HG03575 (cell line): ENCODE results near the gene ADCY1.

Experiments
- ATAC-seq: cut with Tn5 transposase; IDR thresholded peaks from one replicate; pipeline ENCODE4 v1.9.1; 2021; ENCODE audit not compliant: unreplicated experiment, insufficient number of reproducible peaks, low FRiP score; ENCODE audit errors: extremely low read depth

The ADCY1 gene

DNA sequence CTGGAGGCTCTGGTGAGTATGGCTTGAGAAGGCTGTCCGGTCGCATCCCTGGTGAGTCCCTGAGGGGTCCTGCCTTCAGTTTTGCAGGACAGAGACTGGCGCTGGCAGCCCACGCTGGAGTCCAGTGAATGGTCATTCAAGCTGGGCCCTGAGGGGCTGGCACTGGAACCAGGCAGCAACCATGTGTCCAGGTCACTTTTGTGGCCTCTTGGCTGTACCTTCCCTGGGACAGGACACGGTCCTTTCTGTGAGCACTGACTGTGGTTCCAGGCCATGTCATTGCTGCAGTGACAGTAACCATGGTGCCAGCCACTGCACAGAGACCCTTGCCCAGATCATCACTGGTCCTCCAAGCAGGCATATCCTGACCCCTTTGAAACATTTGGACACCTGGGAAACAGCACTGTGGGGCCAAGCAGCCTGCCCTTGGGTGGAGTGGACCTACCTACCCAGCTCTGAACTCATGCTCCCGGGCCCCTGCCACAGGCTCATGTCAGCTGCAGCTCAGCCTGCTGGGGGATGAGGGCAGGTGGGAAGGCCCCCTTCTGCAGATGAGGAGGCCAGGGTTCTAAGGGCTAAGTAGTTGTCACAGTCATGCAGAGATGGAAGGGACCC is 72.1 kb downstream of the ADCY1 start:
- no peak for ATAC-seq

DNA sequence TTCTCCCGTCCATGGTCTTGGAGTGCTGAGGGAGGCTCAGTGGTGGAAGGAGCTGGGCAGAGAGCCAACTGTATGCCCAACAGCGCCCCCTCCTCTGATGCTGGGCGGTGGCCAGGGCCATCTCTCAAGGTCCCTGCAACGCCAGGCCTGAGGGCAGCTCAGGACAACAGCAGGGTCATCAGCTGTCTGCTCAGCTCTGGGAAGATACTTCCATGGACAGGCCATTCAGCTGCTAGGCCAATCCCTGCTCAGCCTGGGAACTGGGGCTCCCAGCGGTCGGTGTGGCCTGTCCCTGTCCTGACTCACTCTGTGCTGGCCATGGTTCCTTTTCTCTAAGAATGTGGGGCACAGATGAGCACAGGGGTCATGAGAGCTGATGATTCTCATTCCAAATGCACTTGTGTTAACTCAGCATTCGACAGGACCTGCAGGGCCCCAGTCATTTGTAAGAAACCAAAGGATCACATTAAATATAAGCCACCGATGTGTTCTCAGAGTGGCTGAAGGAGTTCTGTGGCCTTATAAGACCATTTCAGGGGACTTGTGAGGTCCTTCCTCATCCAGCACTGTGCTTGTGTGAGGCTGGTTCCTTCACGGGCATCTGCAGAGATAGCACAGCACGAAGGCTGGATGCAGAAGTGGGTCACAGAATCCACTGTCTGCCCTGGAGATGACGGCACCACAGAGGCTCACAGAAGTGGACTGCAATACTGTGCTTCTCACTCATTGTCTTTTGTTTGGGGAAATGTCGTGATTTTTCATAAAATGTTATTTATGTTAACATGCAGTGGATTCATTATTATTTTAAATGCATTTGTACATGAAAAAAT is 73.0 kb downstream of the ADCY1 start:
- no peak for ATAC-seq

- ATAC-seq: no peak
Observed at GRCh38 chr7:45647967-45648670, 74.0 kb downstream of the ADCY1 start.

DNA sequence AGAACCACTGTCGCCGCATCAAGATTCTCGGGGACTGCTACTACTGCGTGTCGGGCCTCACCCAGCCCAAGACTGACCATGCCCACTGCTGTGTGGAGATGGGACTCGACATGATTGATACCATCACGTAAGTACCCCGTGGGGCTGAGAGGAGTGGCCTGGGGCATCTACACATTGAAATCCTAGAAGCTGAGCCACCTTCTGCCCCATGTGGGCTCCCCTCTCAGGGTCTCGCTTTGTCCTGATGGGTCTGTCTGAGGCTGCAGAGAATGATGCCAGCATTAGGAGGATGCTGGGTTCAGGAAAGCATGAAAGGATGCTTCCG is 74.5 kb downstream of the ADCY1 start:
- no peak for ATAC-seq

DNA sequence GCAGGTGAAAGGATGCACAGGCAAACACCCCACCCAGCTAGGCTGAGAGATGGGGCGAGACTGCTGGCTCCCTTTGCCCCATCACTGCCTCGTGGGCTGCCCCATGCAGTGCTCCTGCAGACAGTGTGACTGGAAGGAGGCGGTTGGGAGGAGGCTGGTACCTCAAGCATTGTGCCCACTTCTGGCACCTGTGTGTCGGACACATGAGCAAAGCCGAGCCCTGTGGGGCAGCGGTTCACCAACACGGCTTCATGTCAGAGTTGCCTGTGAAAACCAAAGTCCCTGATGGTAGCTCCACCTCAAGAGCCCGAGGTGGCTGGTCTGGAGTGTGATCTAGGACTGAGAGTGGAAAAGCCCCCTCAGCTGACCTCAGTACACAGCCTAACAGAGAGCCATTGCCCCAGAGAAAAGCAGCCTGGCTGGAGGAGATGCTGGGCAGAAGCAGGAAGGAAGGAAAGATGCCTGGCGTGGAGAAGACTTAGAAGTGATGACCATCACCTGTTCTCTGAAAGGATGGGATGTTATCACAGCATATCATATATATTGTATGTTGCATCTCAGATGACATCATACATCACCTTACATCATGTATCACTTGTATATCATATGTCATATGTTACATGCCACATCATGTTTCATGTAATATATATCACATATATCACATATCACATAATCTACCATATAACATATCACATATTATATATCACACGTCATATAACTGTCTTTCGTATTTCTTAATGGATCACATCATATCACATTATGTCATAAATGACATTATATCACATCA is 75.6 kb downstream of the ADCY1 start:
- ATAC-seq: no peak

DNA sequence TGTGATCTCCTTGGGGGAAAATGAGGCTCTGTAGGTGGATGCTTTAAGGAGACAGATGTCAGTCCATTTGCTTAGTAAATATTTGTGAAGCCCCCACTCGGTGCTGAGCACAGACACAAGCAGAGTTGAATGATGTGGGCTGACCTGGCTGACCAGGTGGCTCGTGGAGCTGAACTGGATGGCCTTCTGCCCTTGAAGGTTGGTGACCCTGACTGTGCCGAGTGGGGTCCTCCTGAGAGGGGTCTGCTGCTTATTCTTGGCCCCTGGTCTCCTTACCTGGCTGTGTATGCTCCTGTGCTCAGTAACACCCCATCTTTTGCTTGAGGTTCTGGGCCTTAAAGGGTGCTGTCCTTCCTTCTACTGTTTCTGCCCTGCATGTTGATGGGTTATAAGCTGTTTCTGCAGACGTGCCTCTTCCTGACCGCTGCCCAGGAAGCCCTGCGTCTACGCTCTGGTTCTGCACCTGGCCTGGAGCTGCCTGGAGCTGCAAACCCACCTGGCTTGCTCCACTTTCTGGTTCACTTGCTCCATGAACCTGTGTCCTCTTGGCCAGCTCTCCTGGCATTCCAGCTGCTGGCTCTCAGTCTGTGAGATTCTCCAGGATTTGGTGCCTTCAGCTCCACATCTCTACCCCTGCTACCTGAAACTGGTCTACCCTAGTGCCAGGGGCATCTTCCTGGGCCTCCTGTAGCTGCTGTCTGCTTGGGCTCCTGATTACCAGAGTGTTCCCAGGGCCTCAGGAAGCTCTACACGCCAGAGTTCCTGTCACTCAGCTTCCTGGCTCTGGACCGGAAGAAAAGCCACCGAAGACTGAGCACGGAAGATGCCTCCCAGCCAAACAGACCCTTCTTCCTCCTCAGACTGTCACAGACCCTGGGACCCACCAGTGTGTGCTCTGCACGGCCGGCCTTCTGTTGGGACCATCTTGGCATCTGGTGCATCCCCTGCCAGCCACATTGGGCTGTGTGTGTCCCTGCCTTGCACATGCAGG is 76.5 kb downstream of the ADCY1 start:
- ATAC-seq: no peak

DNA sequence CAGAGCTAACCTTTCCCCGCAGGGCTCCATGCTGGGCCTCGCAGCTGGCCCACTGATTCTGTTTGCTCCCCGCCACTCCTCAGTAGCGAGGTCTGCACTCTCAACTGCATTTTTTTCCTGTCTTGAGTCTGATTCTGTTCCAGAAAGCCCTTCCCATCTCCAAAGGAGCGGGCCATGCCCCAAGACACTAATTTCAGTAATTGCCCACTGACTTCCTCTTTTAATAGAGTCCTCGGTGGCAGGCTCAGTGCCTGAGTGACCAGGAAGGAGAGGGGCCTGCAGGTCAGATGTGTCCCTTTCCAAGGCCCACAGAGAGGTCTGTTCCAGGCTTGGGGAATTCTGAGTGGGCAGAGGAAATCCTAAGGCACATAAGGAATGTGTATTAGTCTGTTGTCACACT is 77.4 kb downstream of the ADCY1 start:
- no peak for ATAC-seq

GRCh38 chr7:45652630-45653029 is 78.5 kb downstream of the ADCY1 start:
- no peak for ATAC-seq

GRCh38 chr7:45653209-45653907 is 79.2 kb downstream of the ADCY1 start:
- ATAC-seq: no peak

- no peak for ATAC-seq
Observed at GRCh38 chr7:45654341-45654740, 80.2 kb downstream of the ADCY1 start.

GRCh38 chr7:45655539-45655938 is 81.4 kb downstream of the ADCY1 start:
- no peak for ATAC-seq

GRCh38 chr7:45656431-45656830 is 82.3 kb downstream of the ADCY1 start:
- no peak for ATAC-seq

GRCh38 chr7:45657136-45657889 is 83.1 kb downstream of the ADCY1 start:
- no peak for ATAC-seq

GRCh38 chr7:45657890-45658715 is 83.9 kb downstream of the ADCY1 start:
- ATAC-seq: no peak

DNA sequence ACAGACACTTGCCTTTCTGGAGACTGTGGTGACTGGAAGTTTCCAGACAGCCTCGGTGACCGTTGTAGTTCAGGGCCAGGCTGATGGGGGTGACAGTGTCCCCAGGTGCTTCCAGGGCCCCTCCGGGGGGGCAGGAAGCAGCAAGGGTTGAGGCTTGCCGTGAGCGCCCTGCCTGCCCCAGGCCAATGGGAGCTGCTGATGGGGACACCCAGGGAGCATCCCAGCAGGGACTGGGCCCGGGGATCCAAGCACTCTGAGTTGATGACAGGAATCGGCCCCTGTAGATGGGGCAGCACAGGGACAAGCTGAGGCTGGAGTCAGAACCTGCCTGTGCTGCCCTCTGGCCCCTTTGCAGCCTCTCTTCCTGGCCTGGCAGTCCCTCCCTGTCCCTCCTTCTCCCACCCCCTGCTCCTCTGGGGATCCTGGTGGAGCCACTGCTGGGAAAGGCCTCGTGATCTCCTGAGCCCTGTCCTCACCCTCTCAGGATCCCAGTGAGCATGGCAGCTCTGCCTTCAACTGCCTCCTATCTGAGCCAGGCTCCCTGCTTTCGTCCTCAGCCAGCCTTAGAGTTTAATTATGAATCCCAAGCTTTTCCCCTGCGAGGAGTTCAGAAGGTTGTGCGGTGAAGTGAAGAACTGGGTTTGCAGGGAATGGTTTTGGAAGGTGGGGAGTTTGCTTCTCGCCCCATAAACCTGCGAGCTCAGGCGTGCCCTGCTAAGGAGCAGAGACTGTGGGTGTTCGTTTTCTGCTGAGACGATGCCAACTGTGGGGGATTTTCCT is 84.7 kb downstream of the ADCY1 start:
- no peak for ATAC-seq
